ENCODE results near the gene RACK1.
"Not testable (repeated sequence)": the region's sequence is repeated elsewhere in the genome, so short reads cannot be mapped to it uniquely, and the experiment has no call there.

The RACK1 gene

DNA sequence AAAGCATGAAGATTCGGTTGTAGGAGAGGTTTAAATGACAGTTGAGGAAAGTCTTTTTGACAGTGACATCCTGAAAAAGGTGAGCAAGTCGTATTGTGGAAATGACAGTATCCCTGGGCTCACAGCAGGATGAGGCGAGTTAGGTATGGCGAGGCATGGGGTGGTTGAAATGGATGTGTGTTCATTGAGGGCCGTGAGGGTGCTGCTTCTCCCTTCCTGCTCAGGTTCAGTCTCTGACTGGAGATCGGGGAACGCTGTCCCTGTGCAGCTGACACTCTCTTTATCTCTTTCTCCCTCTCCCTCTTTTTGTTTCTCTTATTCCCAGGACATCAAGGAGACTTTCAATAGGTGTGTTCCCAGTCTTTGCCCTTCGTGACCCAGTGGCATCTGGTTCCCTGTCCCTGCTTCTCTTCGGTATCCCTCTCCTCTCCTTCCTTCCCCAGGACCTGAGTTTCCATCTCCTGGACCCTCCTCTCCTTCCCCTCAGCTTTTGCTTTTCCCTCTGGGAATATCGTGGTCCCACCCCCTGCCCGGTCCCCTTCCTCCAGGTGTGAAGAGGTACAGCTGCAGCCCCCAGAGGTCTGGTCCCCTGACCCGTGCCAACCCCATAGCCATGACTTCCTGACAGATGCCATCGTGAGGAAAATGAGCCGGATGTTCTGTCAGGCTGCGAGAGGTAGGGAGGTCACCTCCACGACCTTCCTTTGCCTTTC, 10.5 kb downstream of the RACK1 start:
- ATAC-seq = no peak

DNA sequence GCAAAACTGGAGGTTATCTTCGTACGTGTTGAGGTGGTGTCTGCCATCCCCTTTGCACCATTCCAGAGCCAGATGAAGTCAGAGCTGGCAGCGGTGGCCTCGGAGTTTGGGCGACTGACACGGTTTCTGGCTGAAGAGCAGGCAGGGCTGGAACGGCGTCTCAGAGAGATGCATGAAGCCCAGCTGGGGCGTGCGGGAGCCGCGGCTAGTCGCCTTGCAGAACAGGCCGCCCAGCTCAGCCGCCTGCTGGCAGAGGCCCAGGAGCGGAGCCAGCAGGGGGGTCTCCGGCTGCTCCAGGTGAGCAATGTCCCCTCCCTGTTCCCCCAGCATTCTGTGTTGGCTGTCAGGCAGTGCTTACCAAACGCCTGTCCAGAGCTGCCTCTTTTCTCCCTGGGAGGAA, 11.1 kb downstream of the RACK1 start:
- ATAC-seq = no peak

DNA sequence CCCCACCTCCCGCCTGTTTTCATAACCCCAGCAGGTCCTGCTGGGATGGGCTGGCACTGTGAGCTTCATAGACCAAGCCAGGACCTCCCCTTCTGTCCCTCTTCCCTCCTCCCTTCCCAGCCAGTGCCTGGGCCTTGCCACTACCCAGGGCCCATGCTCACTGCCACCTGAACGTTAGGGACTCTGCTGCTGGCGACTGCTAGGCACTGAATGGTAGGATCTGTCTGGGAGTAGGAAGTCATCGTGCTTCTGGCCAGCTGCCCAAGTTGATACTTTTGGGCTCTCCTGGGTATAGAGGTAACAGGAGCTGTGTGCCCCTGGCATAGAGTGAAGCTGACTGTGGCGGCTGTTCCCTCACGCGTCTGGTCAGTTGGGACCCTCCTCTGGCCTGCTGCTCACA, 12.3 kb downstream of the RACK1 start:
- ATAC-seq = no peak

DNA sequence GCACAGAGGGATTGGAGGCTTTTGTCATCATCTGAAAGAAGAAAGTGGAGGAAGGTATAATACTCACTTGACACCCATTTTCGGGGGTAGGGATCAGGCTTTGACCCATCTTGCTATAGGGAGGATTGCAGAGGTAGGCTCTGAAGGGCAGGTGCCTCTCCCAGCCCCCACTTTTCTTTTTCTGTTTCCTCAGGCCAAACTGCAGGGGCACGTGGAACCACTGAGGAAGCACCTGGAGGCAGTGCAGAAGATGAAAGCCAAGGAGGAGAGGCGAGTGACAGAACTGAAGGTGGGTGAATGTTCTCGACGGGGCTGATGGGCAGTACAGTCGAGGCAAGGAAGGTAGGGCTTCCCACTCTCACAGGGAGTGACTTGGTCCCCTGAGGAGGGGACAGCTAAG, 13.2 kb downstream of the RACK1 start:
- no peak for ATAC-seq

DNA sequence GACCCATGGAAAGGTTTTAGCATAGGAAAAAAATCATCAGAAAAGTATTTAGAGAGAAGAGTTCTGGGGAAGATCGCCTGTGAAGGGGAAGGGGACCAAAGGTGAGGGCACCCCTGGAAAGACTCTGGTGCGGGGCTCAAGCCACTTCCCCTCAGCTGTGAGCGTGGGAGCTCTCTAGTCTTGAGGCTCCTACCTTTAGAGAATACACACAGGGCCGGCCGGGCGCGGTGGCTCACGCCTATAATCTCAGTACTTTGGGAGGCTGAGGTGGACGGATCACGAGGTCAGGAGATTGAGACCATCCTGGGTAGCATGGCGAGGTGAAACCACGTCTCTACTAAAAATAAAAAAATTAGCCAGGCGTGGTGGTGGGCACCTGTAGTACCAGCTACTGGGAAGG, 13.7 kb downstream of the RACK1 start:
- ATAC-seq = no peak

DNA sequence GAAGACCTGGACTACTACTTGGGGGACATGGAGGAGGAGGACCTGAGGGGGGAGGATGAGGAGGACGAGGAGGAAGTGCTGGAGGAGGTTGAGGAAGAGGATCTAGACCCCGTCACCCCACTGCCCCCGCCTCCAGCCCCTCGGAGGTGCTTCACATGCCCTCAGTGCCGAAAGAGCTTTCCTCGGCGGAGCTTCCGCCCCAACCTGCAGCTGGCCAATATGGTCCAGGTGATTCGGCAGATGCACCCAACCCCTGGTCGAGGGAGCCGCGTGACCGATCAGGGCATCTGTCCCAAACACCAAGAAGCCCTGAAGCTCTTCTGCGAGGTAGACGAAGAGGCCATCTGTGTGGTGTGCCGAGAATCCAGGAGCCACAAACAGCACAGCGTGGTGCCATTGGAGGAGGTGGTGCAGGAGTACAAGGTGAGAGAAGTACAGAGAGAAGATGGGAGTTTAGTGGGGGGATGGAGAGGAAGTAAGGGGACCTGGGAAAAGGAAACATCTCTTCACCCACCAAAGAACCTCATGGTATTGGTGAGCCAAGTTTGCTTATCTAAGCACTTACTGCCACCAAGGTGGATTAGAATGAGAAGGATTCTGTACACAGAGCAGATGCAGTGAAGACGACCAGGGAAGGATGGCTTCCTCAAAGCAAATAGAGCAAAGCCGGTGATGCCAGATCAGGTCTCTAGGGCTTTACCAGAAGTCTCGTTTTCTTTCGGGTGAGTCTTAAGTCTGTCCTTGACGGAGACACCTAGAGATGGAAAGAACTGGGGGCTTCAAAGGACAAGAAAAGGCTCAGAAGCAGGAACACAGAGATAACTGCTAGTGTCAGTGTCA, 19.1 kb downstream of the RACK1 start:
- no peak for ATAC-seq

DNA sequence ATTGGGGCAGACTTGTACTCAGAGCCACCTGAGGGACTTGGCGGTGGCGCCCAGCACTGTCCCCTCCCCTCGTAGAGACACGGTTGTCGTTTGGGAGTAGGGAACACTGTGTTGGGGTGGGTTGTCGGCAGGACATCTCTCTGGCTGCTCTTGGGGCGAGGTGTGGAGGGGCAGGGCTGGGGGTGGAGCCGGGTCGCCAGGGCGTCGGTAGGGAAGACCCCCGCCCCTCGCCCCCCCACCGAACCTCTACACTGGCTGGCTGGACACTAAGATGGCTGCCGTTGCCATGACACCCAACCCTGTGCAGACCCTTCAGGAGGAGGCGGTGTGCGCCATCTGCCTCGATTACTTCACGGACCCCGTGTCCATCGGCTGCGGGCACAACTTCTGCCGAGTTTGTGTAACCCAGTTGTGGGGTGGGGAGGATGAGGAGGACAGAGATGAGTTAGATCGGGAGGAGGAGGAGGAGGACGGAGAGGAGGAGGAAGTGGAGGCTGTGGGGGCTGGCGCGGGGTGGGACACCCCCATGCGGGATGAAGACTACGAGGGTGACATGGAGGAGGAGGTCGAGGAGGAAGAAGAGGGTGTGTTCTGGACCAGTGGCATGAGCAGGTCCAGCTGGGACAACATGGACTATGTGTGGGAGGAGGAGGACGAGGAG, 19.8 kb downstream of the RACK1 start:
- peak; percentile 0 to 1 for ATAC-seq

DNA sequence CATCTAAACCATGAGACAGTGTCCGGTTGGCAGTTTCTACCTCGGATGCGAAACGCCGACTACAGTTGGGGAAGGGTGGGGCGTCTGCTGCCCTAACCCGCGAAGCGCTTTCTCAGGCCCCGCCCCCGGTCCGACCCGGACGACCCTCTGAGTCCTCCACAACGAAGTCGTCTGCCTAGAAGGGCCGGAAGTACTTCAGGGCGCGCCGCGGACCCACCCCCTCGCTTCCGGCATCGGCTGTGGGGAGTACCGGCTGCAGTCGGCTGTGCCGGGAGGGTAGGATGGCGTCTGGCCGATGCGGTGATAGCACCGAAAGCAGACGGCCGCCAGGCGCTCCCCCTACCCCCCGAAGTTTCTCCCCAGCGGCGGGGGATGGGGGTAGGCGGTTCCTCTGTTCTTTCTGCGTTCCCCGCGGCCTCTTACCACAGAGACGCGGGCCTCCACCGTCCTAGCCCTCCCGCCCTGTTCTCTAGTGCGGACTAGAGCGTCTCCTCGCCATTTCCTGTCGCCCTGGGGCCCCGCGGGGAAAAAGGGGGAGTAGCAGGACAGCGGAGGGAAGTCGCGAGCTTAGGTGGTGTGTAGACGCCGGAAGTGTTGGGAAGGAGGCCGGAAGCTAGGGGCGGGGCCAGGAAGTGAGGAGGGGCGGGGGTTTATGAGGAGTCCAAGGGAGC, 20.5 kb downstream of the RACK1 start, which contains the start of gene TRIM41:
TRIM41 (plus strand) TSS at position 224 of the 671 bp plus-strand sequence. CDS start 719 bp downstream, outside the sequence.
- ATAC-seq = peak; percentile 66 to 70

DNA sequence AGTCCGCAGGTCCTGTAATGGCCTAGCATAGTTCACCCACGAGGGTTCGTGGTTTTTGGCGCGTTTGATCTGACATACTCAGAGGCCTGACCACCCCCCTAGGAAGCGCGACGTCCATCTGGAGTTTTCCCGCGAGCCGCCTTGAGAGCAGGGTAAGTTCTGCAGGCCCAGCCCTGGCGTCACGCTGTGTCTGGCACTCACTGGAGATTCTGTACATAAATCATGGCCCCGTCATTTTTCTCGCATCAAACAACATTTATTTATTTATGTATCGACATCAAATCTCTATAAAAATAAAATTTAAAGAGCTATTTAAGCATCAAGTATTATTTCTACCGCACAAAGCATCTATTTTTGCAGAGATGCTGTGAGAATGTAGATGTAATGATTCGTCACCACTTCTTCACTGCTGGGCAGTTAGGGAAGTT, 21.1 kb downstream of the RACK1 start:
- ATAC-seq = no peak

DNA sequence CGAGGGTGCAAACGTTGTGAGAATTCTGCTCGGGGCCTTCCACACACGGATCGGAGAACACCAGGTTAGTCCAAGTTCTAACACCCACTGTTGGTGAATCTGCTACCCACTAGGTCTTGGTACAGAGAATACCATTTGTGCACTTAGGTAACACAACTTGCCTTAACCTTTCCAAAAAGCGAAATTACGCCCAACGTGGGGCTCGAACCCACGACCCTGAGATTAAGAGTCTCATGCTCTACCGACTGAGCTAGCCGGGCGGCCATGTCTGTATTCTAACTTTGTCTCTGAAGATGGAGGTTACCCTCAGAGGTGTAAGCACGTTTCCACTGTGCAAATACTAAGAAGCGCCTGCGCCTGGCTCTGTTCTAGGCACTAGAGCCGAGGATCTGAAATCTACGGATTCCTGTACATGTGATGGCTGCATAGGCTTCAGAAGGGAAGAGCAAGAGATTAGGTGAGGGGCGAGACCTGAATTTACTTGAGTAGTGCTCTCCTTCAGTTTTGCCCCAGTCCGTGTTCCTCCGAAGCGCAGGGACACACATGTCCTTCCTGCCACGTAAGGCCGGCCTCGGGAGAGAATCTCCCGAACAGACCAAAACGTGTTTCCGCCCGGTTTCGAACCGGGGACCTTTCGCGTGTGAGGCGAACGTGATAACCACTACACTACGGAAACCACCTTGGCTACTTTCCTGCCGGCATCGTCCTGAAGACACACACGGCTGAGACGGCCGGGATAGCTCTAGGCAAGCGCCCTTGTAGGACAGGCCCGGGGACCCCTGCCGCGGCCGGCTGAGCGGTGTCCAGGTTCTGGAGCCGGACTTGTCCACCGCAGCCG, 21.7 kb downstream of the RACK1 start:
- ATAC-seq = peak; percentile 41 to 44

DNA sequence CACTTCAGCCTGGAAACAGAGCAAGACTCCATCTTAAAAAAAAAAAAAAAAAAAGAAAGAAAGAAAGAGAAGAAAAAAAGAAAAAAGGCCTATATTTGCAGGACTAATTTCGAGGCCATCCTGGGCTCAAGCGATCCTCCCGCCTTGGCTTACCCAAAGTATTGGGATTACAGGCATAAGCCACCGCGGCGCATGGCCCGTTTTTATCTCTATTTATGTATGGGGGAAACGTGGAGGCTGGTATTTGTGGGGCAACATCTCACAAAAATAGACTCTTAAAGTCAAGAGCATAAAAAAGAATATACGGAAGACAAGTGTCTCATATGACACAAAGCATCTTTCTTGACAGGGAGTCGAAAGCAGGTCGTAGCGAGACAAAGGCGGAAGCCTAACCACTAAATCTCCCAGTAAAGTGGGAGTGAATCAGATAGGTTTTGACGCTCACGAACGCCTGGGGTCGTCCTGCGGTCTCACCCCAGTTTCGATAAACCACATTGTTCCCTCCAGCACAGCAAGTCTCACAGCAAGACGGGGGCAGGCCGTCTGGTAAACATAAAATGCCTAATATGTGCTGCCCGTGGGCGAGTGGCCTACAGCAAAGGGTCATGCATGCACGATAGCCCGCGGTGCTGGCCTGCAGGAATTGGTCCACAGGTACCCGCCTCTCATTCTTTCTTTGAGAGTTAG, 22.5 kb downstream of the RACK1 start:
- ATAC-seq = no peak

DNA sequence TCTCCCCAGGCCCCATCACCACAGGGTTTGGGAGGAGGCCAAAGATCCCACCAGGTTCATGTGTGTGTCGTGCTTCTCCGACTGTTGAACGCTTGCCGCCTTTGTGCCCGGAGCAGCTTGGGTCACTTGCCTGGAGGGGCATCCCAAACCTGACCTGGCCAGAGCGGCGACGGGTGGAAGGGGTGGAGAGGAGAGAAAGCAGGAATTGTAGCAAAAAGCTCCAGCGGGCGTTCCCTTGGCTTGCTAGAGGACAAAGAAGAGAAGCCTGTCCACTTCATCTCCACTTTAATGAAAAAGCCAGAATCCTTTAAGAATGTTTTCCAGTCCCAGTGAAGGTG, 23.6 kb downstream of the RACK1 start:
- no peak for ATAC-seq

DNA sequence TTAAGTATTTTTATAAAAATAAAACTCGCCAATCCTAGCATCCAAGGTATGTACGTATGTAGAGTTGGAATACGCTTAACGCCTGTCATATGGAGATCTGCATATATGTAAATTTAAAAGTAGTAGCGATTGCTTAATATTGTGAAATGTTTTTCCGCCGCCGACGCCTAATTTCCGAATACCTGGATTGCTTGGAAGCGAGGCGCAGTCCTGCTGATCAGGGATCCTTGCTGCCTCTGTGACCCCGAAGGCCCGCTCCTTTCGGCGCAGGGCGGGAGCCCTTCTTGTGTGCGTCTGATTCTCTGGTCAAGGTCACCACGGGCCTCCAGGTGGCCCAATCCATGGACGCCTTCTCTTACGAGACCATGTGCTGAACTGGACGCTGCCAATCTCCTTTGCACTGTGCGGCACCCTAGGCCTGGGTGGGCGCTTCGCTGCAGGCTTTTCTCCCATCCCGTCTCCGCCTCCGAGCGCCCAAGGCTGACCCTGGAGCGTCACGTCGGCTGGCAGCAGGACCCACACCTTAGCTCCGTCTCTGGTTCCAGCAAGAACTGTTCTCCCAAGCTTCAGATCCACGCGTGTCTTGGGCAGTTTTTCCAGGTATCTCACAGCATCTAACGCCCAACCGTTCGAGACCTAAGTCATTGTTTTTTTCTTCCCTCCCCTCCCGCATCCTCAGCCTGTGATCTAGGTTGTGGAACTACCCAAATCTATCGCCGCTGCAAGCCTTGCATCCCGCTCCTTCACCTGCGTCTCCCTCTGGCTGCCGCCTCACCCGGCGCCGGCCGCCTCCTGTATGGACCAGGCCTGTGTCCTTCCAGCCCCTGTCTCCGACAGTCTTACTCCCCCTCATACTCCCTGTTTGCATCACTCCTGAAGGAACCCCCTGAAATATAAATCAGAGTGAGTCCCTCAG, 24.2 kb downstream of the RACK1 start:
- no peak for ATAC-seq

DNA sequence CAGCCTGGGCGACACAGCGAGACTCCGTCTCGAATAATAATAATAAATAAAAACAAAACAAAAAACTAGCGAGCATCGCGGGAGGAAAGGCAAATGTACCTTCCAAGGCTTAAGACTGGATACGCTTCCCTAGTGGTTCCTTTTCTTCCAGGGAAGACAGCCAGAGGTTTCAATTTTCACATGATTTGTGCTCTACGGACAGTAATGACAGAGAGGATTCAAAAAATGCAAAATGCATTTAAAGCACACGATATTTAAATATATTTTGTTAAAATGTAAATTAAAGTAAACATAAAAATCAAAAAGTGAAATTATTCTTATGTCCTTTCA, 24.9 kb downstream of the RACK1 start:
- no peak for ATAC-seq

DNA sequence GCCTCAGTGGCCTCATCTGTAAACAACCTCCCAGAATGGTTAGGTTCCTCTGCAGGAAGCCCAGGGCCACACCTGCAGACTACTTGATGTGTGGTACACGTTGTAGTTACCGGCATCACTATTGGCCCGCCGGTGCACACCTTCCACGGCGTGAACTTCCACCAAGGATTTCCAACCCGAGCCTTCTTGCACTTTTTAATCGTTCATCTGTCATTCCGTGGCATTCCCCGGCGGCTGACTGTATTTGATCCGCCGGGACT, 26.0 kb downstream of the RACK1 start:
- ATAC-seq = no peak

DNA sequence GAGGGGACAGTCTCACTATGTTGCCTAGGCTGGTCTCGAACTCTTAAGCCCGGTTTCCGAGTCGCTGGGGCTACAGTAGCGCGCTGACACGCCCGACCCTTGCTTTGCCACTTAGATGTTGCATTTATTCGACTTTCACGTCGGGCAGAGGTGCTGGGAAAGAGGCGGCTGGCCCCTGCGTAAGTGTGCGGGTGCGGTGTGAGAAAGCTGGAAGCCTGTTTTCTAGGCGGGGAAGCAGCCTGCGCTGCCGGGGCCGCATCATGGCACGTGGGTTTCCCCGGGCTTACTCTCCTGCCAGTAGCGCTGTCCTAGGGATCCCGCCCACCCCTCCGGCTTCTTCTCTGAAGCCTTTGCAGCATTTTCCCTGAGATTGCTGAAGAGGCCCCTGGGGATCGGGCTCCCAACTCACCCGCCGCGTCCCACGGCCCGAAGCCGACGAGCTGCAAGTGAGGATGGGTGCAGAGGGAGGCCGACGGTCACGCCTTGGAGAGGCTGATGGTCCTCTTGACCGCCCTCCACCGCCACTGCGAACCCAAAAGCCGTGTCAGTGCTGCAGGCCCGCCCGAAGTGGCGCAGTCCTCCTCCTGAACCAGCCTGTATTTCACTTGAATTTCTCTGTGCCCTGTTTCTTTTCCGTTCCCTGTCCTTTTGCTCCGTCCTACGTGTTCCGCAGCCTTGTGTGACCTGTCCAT, 26.4 kb downstream of the RACK1 start:
- ATAC-seq = peak in 1 of 2 donors; percentile 4

DNA sequence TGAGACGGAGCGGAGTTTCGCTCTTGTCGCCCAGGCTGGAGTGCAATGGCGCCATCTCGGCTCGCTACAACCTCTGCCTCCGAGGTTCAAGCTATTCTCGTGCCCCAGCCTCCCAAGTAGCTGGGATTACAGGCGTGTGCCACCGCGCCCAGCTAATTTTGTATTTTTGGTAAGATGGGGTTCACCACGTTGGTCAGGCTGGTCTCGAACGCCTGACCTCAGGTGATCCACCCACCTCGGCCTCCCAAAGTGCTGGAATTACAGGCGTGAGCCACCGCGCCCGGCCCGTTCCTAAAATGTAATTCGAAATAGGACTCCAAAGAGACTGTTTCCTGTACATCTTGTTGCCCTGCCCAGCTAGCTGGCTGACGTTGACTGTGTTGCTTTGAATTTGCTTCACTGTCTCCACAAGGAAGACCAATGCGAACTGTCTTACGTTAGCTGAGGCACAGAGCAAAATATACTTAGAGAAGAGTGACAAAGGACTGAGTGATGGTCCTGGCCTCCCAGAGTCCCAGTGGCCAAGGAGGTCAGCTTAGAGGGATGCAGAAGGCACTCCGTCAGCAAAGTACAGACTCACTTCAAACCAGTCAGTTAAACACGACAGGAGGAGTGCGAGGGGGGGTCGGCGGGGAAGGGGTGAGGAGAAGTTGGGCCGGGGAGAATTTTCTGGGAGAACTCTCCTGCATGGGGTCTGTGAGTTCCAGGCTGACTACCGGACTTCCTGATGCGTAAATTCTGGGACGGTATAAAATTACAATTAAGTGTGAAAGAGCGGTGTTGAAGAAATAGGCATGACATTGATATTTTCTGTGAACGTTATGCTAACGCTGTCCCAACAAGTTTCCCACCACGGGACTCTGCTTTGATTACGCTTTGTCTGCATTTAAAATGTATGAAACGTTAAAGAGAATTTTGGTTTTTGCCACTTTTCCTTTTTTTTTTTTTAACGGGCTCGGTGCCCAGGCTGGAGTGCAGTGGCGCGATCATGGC, 27.4 kb downstream of the RACK1 start:
- ATAC-seq = no peak

DNA sequence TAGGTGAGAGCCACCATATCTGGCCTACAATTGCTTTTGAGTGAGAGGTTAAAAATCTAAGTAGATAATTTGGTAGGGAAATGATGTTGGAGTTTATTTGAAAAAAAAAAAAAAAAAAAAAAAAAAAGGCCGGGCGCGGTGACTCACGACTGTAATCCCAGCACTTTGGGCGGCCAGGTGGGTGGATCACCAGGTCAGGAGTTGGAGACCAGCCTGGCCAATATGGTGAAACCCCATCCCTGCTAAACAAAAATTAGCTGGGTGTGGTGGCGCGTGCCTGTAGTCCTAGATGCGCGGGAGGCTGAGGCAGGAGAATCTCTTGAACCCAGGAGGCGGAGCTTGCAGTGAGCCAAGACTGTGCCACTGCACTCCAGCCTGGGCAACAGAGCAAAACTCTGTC, 29.5 kb downstream of the RACK1 start:
- ATAC-seq = not testable (repeated sequence)

DNA sequence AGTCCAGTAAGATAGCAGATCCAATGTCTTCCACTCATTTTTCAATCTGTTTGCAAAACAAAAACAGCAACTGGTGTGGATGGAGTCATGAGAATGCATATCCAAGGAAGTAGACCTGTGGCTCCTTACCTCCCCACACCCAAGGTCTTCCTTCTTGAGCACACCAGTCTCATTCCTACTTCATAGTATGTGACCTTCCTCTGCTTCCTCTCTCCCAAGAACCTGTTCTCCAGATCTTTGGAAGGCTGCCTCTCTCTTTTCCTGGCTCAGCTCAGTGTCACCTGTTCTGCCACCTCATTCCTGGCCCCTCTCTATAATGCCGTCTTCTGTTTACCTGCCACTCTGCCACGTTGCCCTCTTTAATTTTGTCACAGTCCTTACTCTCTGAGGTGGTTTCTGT, 30.8 kb downstream of the RACK1 start:
- ATAC-seq = no peak
